DMS53 treated with DMSO at 0.1 percent for 48 hours (cell line): ENCODE data around the gene HIPK2.

Experiments
- DNase-seq: peaks from one replicate; lab custom pipeline; 2025; ENCODE audit not compliant: unreplicated experiment; lab: John Stamatoyannopoulos, UW

Gene HIPK2

DNA sequence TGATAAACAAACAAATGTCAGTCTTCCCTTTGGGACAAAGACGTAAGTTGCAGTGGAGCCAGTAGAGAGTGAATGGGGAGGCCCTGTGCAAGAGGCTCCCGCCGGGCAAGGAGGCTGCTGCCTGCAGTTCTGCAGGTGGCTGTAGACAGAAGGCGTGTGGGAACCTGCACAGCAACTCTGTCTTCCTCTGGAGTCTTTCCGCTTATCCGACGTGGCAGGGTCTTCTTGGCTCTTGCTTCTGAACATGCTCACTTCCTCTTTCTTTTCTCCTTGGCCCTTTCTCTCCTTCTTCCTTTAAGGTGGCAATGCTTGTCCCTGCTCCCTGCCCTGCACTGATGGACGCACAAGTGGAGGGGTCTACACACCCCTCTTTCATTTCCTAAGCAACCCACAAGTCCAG lies 122.5 kb downstream of the HIPK2 start:
- no peak for DNase-seq

DNA sequence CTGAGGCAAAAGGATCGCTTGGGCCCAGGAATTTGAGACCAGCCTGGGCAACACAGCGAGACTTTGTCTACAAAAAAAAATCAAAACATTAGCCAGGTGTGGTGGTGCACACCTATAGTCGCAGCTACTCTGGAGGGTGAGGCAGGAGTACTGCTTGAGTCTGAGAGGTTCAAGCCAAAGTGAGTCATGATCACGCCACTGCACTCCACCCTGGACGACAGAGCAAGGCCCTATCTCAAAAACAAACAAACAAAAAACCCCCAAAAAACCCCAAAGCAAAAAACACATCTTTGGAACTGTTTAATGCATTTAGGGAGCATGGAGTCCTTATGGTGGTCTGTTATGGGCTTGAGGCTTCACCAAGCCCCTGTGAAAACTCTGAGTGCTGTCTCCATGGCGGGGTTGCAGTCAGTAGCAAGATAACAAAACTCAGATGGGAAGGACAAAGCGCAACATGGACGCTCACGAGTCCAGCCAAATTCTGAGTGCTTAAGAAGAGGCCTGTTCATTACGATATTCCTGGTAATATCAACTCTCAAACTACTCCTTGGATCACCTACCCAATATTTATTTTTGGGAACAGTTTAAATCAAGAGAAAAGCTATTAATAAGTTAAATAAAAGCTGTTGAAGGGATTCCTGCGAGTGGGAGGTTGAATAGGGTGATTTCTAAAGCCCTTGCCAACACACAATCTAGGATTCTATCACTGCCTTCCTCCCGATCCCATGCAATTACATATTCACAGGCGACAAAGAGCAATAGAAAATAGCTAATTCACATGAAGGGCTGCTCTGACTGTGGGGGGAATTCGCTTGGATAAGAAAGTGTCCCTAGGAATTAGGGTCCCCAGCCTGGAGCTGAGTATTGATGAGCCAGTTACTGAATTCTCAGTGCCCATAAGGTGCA lies 123.3 kb downstream of the HIPK2 start:
- no peak for DNase-seq

DNA sequence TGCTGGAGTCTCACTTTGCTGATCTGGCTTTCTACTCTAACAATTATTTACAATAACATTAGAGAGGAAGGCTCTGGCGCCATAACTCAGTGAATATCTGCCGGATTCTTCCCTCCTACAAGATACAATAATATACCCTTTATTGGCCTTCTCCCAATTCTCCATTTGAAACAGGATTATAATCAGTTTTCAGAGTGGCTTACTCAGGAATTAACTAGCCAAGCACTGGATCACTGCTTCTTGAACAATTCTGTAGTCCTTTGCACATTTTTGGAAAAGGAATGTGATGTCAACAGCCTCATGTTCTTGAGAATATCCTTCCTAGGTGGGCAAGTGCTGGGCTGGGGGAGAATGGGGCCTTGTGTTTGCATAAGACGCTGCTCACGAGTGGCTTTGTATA lies 125.9 kb downstream of the HIPK2 start:
- DNase-seq: no peak

GRCh38 chr7:139651308-139651707 lies 126.5 kb downstream of the HIPK2 start:
- no peak for DNase-seq

- no peak for DNase-seq
These were observed 127.2 kb downstream of the HIPK2 start for GRCh38 chr7:139650429-139651100.

DNA sequence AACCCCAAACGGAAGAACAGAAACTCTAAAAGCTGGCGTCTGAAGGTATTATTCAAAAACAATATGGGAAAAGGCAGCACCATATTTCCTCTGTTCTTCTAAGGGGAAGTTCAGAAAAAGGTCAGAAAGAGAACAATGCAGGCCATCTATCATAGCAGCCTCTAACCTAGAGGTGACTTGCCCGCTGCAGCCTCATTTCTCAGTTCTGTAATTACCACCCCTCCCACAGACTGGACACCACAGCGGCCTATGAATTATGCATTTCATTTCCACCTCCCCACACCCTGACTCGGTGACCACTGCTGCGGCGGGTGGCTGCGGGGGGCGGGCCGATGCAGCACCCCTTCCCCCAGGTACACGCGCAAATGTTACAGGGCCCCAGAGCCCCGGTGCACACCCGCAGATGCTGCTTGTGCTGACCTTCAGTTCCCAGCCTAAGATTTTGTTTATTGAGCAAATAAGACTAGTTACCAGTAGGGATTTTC lies 128.8 kb downstream of the HIPK2 start:
- DNase-seq: no peak

DNA sequence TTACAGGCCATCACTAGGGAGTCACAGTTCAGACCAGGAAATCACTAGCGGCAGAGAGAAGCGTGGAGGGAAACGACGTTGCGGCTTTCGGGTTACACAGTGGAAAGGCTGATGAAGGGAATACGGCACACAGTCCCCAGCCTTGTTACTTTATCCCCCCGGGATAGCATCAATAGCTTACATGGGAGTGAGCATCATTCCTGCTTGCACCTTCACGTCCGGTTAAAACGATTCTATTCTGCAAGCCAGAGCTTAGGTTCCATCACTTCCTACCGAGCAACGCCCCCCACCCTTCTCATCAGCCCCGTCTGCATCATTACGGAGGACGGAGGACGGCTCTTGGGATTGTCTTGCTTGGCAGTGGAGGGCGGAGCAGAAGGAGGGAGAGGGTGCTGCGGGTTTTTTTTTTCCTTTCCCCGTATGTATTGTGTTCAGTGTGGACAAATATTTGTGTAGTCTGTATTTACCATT lies 129.4 kb downstream of the HIPK2 start:
- DNase-seq: no peak

- DNase-seq: no peak
These were observed 129.9 kb downstream of the HIPK2 start for GRCh38 chr7:139647814-139648390.

DNA sequence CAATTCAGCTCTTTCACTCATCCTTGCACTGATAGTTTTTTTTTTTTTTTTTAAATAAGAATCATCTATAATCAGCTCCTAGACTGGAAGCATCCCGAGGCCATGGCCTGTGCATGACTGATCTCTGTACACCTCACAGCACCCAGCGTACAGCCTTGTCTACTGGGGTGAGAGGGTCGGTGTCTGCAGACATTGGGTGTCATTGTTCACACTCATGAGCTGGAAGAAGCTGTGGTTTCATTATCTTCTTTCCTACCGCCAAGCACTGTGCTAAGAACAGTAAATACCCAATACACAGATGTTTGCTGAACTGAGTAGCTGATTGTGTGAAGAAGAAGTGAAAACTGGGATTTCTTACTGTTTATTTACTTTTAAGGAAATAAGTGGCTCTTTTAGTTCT lies 130.7 kb downstream of the HIPK2 start:
- no peak for DNase-seq

DNA sequence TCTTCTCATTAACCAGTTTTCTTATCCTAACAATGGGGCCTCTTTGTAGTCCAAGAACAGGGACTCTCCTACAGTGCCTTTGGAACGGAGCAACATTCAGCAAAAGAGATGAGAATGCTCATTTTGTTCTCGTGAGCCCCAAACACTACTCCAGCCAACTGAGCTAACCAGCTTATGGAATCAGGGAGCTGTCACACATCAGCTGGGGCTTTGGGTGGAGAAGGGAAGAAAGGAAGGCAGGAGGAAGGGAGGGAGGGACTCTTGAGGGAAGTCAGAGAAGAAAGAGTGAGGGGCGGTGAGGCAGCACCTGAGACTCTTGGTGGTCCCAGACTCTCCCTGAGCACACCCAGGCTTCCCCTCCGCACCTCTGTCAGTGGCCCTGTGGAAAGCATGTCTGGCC lies 131.2 kb downstream of the HIPK2 start:
- DNase-seq: no peak

GRCh38 chr7:139645572-139646523 lies 131.9 kb downstream of the HIPK2 start:
- DNase-seq: peak; percentile 83

GRCh38 chr7:139643951-139644585 lies 133.7 kb downstream of the HIPK2 start:
- DNase-seq: no peak

- no peak for DNase-seq
These were observed 135.5 kb downstream of the HIPK2 start for GRCh38 chr7:139642283-139642682.

GRCh38 chr7:139641337-139641992 lies 136.3 kb downstream of the HIPK2 start:
- no peak for DNase-seq

- no peak for DNase-seq
These were observed 137.1 kb downstream of the HIPK2 start for GRCh38 chr7:139640681-139641080.

GRCh38 chr7:139639563-139639962 lies 138.2 kb downstream of the HIPK2 start:
- no peak for DNase-seq

DNA sequence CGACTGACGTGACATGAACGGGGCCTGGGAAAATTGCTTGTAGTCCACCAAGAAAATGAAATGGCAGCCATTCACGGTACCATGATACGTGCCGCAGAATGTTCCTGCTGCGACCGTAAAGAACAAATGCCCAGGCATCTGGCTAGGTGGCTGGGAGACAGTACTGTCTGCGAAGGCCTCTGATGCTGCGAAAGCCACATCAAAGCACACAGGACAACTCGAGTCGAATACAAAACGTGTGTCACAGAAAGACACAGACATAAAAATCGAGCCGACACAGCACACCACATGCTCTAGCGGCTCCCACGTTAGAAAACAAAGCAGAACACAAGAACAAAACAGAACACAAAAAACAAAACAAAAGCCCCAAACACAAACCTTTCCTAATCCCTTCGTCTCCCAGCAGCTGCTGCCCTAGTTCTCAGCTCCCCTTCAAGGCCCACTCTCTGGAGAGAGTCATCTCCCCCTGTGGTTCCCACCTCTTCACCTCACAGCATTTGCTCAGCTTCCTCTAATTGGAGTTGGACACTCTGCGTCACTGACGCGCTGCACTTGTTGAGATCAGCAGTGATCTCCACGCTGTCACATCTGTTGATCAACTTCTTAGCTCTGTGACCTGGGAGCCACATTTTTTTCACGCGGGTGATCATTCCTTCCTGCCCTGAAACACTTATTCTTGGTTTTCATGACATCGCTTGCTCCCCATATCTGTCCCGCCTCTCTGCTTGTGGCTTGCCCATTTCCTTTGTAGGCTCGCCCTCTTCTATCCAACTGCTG lies 142.1 kb downstream of the HIPK2 start:
- DNase-seq: no peak

- no peak for DNase-seq
These were observed 143.7 kb downstream of the HIPK2 start for GRCh38 chr7:139634087-139634486.

GRCh38 chr7:139631520-139632031 lies 146.2 kb downstream of the HIPK2 start:
- no peak for DNase-seq
